ENCODE data around the gene PHLDB1.

PHLDB1 gene

GRCh38 chr11:118643142-118643994 is 36.0 kb downstream of the PHLDB1 start:
- no peak for DNase-seq

- no peak for DNase-seq
These were observed 36.6 kb downstream of the PHLDB1 start for GRCh38 chr11:118643995-118644345.

DNA sequence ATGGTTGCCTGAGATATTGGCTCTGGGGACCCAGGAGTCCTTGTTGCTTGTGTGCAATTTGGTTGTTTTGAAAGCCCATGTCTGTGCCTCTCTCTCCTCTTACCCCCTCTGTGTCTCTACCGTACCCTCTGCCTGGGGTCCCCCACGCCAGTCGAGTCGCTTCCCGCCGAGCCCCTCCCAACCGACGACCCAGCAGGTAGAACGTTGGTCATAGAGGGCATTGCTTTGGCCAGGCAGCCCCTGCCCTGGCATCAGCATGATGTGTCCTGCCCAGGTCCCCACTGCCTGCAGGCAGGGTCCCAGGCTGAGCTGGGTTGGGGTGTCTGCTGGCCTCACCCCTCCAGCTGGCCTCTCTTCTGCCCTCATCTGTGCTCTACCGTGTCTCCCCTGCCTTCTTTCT is 37.1 kb downstream of the PHLDB1 start:
- DNase-seq, result no peak

DNA sequence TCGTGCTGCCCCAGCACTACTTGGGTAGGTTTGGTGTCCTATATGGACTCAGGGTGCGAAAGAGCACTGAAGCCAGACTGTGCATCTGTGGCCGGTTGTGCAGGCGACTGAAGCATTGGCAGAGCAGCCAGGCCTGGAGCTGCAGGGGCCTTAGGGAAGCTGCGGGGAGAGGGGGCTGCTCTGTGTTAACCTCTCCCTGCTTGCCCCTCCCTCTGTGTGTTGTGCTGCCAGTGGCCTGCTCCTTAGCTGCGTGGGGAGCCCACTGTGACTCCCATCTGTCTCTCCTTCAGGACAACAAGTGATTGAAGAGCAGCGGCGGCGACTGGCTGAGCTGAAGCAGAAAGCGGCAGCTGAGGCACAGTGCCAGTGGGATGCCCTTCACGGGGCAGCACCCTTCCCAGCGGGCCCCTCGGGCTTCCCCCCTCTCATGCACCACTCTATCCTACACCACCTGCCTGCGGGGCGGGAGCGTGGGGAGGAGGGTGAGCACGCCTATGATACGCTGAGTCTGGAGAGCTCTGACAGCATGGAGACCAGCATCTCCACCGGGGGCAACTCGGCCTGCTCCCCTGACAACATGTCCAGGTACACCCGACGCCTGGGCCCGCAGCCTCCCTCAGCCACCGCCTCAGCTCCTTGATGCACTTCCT is 37.8 kb downstream of the PHLDB1 start:
- peak; percentile 12 for DNase-seq

DNA sequence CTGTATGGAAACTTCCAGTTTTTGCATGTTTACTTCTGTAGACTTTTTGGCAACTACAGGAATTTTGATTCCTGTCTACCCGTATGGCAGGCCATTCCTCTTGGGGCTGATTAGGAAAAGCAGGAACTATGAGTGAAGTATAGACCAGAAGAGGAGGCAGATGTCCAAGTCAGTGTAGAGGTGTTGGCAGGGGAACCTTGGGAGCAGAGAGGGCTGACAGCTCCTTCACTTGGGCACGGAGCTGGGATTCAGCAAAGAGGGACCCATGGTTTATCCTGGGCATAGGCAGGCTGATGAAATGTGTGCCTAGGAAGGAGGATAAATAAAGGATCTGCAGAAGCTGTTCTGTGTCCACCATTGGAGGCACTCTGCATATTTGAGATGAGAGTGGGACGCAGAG is 39.0 kb downstream of the PHLDB1 start:
- DNase-seq, result peak; percentile 7

DNA sequence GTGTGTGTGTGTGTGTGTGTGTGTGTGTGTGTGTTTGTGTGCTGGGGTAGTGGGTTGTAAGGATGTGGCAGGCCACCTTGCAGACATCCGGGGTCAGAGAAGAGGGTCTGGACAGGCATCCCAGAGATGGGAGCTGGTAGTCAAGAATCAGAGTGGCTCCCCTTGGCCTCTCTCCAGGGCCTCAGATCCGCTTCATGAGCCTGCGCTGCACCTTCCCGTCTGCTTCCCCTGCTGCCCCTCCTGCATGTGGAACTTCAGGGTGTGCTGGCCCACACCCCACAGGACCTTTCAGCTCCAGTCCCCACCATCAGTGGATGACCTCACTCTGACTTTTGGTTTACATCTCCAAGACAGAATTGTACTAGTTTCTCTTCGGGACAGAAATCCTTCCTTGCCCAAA is 40.9 kb downstream of the PHLDB1 start:
- peak; percentile 11 for DNase-seq

- DNase-seq, result peak; percentile 4
These were observed 42.5 kb downstream of the PHLDB1 start for GRCh38 chr11:118649941-118650340.

DNA sequence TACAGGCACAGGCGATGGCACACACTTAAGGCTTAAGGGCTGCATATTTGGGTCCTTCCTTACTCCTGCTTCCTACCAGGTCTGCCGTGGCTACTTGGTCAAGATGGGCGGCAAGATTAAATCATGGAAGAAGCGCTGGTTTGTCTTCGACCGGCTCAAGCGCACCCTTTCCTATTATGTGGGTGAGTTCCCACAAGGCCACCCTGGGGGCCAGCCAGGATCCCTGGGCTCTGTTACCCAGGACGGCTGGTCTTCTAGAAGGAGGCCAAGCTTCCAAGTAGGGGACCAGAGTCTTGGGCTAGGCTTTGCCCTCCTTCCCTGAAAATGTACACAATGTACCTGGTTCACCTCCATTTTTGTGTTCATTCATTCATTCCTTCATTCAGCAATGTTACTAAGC is 43.0 kb downstream of the PHLDB1 start:
- DNase-seq, result peak; percentile 14

DNA sequence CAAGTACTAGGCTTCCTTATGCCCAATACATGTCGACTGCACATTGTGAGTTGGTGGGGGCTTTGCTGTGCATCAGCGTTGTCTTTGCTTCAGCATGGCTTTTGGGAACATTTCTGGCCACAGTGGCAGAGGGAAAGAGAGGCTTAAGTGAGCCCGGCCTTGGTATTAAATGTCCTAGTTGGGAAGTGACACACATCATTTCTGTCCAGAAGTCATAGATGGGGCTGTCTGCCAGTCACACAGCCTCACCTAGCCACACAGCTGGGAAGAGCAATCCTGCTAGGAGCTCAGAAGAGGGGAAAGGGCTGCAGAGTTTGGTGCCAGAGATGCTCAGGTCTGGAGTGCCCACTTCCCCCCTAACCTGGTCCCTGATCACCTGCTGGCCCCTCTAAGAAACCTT is 44.4 kb downstream of the PHLDB1 start:
- DNase-seq, result no peak

- peak; percentile 21 for DNase-seq
These were observed 45.3 kb downstream of the PHLDB1 start for GRCh38 chr11:118652681-118653181.

GRCh38 chr11:118653684-118654390 is 46.4 kb downstream of the PHLDB1 start:
- peak; percentile 11 for DNase-seq

GRCh38 chr11:118655486-118656190 is 48.2 kb downstream of the PHLDB1 start:
- no peak for DNase-seq

GRCh38 chr11:118656563-118657165 is 49.2 kb downstream of the PHLDB1 start:
- DNase-seq, result no peak

- no peak for DNase-seq
These were observed 49.8 kb downstream of the PHLDB1 start for GRCh38 chr11:118657238-118657637.

GRCh38 chr11:118657709-118658428 is 50.5 kb downstream of the PHLDB1 start:
- no peak for DNase-seq

- no peak for DNase-seq
These were observed 51.3 kb downstream of the PHLDB1 start for GRCh38 chr11:118658429-118659313.

DNA sequence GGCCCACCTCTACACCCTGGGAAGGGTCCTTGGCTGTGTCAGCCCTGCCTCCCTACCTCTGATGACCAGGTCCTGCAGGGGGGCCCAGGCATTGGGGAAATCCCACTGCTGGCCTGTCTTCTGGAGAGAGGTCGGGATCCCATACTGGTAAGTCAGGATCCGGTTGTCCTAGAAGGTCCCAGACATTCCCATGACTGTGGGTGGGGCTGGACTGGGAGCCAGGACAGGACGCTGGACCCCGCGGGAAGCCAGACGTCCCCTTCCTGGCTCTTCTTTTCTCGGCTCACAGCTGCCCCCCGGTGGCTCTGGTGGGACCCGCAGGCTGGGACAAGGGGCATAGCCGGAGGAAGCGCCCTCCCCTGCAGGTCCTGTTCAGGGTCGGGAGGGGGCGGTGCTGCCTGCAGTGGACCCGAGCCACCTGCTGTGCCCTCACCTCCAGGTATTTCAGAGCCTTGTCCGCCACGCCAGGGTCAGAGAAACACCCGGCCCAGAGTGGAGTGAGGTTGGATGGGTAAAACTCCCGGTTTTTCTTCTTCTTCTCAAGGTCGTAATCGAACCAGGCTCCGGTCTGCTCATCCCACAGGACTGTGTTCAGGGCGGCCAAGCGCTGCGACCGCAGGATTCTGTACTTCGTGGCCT is 52.0 kb downstream of the PHLDB1 start:
- peak; percentile 94 for DNase-seq

- DNase-seq, result no peak
These were observed 52.7 kb downstream of the PHLDB1 start for GRCh38 chr11:118659953-118660680.

- DNase-seq, result no peak
These were observed 53.4 kb downstream of the PHLDB1 start for GRCh38 chr11:118660681-118661424.
